Islet precursor cell (in vitro differentiated cells): Measurements from ENCODE around the gene GMDS.

Source experiments
- DNase-seq: peaks from one replicate; pipeline ENCODE4 v3.0.0-alpha.2; 2018

The GMDS gene

GRCh38 chr6:1607516-1608221 is 637.7 kb downstream of the GMDS start:
- peak; percentile 63 for DNase-seq

GRCh38 chr6:1606780-1607515 is 638.5 kb downstream of the GMDS start:
- peak; percentile 65 for DNase-seq

- peak; percentile 68 for DNase-seq
These were observed 639.3 kb downstream of the GMDS start for GRCh38 chr6:1605893-1606779.

GRCh38 chr6:1605004-1605892 is 640.2 kb downstream of the GMDS start:
- DNase-seq = peak; percentile 49

DNA sequence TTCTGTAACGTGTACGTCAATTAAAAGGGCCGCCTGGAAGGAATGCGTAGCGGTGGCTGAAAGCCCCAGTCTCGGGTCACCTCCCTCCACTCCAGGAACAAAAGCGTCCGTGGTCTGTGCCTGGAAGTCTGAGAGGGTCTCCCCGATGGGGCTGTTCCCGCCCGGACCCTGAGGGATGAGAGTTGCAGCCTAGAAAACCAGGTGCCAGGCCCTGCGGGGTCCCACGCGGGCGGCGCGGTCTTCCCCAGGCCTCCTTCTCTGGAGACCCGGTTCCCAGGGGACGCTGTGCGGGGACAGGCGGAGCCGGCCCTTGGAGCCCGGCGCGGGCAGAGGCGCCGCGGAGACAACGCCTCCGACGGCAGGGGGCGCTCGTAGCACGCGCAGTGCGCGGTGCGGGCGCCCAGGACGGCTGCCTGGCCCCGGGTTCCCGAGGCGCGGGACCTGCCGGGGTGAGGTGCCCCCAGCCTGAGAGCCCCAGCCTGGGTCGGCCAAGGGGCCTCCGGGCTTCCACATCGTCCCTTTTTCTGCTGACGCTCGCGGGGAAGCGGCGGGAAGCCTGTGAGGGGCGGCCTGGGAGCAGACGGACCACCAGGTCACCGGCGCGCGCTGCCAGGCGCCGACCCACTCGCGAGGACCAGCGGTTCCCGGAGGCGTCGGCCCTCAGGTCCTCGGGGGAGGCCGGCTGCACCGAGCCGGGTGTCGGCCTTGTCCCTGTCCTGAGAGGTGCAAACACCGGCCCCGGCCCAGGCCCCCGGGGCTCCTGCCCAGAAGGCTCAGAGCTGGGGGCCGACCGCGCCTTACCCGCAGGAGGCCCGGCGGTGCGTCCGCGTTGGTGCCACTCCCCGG is 641.0 kb downstream of the GMDS start:
- peak; percentile 85 for DNase-seq

- DNase-seq = no peak
These were observed 641.7 kb downstream of the GMDS start for GRCh38 chr6:1603708-1604107.

- DNase-seq = no peak
These were observed 643.2 kb downstream of the GMDS start for GRCh38 chr6:1602049-1602713.

GRCh38 chr6:1601158-1602048 is 644.0 kb downstream of the GMDS start:
- DNase-seq = peak; percentile 50

- DNase-seq = no peak
These were observed 644.6 kb downstream of the GMDS start for GRCh38 chr6:1600764-1601157.

- DNase-seq = no peak
These were observed 645.2 kb downstream of the GMDS start for GRCh38 chr6:1600063-1600763.

DNA sequence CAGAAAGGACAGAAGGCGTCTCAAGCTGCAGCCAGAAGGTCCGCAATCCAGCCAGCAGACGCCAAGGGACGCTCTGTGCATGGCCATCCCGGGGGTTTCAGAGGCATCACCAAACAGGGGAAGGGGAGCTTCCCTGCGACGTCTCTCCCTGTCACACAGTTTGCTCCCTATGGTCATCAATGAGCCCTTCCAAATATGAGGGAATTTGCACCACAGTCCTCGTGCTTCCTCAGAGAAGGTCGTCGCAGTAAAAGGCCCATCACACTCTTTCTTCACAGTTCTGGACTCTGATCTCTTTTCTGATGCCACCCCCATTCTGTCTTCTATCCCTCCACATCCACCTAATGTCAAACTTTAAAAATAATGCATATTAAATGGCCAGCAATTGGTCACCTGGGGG is 645.9 kb downstream of the GMDS start:
- DNase-seq = no peak

GRCh38 chr6:1598886-1599285 is 646.5 kb downstream of the GMDS start:
- DNase-seq = no peak

DNA sequence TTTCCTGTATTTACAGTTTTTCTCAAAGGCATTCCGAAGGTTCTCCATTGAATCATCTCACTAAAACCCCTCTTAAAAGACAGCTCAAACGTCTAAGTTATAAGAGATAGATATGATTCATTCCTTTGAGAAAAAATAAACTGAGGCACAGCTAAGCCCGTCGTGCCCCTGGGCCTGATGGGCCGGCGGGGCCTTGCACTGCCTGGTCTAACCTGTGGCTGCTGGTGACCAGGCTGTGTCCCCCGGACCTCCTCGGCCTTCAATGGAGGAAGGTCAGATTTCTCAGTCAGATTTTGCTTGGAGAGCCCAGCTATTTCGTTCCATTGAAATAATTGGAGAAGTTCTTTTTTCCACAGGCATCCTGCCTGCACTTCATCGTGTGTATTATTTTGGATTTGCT is 647.0 kb downstream of the GMDS start:
- no peak for DNase-seq

- DNase-seq = no peak
These were observed 647.5 kb downstream of the GMDS start for GRCh38 chr6:1597924-1598323.

DNA sequence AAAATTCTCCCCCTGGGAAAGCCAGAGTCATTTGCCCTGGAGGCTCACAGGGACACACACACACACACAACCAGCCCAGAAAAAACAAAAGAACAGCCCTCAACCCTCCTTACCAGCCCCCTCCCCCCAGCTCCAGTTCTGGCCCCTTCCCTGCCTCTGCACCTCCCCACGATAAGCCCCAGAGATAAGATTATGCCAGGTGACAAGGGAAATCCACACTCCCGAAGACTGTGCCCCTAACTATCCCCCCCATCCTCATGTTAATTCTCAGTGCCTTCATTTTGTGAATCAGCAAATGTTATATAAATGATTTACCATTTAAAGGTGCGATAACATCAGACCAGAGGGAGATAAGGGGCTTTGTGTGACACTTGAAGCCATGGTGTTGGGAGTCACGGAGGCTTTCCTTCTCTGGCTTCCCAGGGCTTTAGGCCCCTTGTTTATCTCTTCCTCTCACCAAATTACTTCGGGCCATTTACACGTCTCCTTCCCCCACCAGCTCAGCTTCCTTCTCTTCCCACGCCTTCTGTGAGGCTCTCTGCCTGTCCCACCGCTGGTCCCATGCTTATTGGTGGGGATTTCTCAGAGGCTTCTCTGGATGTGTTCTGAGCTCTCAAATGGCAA is 648.2 kb downstream of the GMDS start:
- DNase-seq = peak; percentile 79

DNA sequence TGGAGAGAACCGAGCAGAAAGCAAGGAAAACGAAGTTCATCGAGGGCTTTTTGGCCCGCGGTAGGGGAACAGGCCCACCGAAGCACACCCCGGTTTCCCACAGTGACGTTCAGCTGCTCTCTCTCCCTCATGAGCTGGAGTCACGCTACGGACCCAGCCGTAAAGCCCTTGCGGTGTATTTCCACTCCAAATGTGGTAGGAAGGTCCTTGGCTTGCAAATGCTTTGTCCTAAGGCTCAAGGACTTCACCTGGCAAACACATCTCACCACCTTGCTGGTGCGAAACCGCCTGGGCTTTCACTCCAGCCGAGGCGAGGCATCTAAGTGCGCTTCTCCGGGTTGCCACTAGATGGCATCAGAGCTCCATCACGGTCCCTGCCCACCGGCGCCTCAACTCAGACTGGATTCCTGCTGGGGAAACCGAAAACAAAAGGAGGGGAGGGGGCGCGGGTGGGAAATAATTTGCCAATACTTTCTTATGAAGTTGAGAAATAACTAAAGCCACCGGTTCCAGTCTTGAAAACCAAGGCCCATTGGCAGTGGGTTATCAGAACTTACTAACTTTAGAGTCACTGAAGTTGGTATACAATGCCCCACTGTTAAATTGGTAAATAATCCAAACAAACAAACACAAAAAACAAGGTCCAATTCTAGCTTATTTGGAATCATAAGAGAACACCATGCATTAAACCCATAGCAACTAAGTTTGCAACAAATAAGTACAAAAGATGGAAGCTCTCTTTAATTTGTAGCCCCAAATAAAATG is 649.1 kb downstream of the GMDS start:
- DNase-seq = peak; percentile 79

GRCh38 chr6:1595271-1596087 is 649.9 kb downstream of the GMDS start:
- DNase-seq = no peak
